ENCODE measurements around the gene NLRP13.

The NLRP13 gene

DNA sequence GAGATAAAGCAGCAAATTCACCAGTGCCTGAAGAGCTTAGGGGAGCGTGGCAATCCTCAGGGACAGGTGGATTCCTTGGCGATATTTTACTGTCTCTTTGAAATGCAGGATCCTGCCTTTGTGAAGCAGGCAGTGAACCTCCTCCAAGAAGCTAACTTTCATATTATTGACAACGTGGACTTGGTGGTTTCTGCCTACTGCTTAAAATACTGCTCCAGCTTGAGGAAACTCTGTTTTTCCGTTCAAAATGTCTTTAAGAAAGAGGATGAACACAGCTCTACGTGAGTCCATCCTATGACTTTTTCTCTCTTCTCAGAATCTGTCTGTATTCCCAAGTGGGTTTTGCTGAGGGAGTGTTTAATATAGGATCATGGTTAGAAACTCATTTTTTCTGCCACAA lies 73.2 kb downstream of the NLRP13 start:
- no peak for DNase-seq (ENCODE audit: low read depth)
- H3K4me3 ChIP-seq (ENCODE audit: low read depth, low read length) = no peak overlapping the region
- TF ChIP-seq, protein P1, sequence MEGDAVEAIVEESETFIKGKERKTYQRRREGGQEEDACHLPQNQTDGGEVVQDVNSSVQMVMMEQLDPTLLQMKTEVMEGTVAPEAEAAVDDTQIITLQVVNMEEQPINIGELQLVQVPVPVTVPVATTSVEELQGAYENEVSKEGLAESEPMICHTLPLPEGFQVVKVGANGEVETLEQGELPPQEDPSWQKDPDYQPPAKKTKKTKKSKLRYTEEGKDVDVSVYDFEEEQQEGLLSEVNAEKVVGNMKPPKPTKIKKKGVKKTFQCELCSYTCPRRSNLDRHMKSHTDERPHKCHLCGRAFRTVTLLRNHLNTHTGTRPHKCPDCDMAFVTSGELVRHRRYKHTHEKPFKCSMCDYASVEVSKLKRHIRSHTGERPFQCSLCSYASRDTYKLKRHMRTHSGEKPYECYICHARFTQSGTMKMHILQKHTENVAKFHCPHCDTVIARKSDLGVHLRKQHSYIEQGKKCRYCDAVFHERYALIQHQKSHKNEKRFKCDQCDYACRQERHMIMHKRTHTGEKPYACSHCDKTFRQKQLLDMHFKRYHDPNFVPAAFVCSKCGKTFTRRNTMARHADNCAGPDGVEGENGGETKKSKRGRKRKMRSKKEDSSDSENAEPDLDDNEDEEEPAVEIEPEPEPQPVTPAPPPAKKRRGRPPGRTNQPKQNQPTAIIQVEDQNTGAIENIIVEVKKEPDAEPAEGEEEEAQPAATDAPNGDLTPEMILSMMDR (IDR thresholded peaks at IDR 0.05; ENCODE audit: low read depth, low read length, missing control alignments) = no peak

DNA sequence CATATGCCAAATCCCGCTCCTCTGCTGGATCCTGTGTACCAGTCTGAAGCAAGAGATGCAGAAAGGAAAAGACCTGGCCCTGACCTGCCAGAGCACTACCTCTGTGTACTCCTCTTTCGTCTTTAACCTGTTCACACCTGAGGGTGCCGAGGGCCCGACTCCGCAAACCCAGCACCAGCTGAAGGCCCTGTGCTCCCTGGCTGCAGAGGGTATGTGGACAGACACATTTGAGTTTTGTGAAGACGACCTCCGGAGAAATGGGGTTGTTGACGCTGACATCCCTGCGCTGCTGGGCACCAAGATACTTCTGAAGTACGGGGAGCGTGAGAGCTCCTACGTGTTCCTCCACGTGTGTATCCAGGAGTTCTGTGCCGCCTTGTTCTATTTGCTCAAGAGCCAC lies 73.7 kb downstream of the NLRP13 start:
- no peak for DNase-seq (ENCODE audit: low read depth)
- TF ChIP-seq, protein P1 (IDR thresholded peaks at IDR 0.05; ENCODE audit: low read depth, low read length, missing control alignments) = no peak

DNA sequence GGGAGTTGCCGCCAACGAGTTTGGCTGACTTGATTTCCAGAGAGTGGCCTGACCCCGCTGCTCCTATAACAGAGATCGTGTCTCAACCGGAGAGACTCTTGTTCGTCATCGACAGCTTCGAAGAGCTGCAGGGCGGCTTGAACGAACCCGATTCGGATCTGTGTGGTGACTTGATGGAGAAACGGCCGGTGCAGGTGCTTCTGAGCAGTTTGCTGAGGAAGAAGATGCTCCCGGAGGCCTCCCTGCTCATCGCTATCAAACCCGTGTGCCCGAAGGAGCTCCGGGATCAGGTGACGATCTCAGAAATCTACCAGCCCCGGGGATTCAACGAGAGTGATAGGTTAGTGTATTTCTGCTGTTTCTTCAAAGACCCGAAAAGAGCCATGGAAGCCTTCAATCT lies 74.2 kb downstream of the NLRP13 start:
- DNase-seq (ENCODE audit: low read depth) = no peak
- TF ChIP-seq, protein P1 (IDR thresholded peaks at IDR 0.05; ENCODE audit: low read depth, low read length, missing control alignments) = no peak

More for the DNA sequence above, 73.7 kb downstream of the NLRP13 start:
- no peak overlapping the region for H3K4me3 ChIP-seq (ENCODE audit: low read depth, low read length)

DNA sequence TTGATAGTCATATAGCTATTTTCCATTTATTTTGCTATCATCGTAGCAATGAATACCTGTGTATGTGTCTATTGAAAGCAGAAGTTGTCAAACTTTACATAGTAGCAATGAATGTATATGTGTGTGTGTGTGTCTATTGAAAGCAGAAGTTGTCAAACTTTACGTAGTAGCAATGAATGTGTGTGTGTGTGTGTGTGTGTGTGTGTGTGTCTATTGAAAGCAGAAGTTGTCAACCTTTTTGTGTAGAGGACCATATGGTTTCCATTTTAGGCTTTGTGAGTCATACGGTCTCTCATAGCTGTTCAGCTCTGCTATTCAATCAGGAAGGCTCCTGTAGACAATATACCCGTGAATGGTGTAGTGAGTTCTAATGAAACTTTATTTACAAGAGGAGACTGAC lies 75.0 kb downstream of the NLRP13 start:
- TF ChIP-seq, protein P1 (IDR thresholded peaks at IDR 0.05; ENCODE audit: low read depth, low read length, missing control alignments) = no peak
- H3K4me3 ChIP-seq (ENCODE audit: low read depth, low read length) = no peak overlapping the region
- DNase-seq (ENCODE audit: low read depth) = peak; percentile 87

More for the DNA sequence above, 74.2 kb downstream of the NLRP13 start:
- no peak overlapping the region for H3K4me3 ChIP-seq (ENCODE audit: low read depth, low read length)

DNA sequence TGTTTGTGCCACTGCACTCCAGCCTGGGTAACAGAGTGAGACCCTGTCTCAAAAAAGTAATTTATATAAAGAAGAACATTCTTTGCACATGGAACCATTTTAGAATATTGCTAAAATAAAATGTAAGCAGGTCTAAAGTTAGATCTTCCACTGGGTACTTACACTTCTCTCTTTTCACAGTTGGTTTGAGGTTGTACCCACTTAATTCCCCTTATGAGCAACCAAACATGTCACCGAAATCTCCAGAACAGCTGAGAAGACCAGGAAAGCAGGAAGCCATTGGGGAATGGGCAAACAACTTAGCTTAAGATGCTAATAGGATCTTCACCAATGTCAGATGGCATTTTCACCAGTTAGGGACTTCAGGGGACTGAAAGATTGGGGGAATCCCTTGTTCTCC lies 77.0 kb downstream of the NLRP13 start:
- no peak overlapping the region for H3K4me3 ChIP-seq (ENCODE audit: low read depth, low read length)
- TF ChIP-seq, protein P1 (IDR thresholded peaks at IDR 0.05; ENCODE audit: low read depth, low read length, missing control alignments) = no peak
- DNase-seq (ENCODE audit: low read depth) = no peak
